ENCODE data around the gene ZNF292.

DNA sequence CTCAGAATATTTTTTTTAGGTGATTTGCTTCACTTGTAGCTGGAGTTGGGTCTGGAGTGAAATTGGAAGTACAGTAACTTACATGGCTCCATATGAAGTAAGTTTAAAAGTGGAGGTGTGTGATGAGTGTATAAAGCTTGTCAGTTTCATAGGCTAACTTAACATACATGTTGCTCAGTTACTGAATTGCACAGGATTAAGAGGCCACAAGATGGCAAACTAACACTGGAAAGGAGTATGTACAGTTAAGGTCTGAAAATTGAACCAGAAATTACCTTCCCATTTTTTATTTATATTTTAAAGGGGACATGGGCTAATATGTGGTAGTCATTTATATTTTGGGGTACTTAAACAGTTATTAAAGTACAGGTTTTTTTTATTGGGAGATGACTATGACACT, 121.8 kb downstream of the ZNF292 start:
- TF ChIP-seq EZH2 (IDR thresholded peaks at IDR 0.05; ENCODE audit: borderline replicate concordance, low read depth, low read length, severe bottlenecking), result no peak
- TF ChIP-seq, protein P1, sequence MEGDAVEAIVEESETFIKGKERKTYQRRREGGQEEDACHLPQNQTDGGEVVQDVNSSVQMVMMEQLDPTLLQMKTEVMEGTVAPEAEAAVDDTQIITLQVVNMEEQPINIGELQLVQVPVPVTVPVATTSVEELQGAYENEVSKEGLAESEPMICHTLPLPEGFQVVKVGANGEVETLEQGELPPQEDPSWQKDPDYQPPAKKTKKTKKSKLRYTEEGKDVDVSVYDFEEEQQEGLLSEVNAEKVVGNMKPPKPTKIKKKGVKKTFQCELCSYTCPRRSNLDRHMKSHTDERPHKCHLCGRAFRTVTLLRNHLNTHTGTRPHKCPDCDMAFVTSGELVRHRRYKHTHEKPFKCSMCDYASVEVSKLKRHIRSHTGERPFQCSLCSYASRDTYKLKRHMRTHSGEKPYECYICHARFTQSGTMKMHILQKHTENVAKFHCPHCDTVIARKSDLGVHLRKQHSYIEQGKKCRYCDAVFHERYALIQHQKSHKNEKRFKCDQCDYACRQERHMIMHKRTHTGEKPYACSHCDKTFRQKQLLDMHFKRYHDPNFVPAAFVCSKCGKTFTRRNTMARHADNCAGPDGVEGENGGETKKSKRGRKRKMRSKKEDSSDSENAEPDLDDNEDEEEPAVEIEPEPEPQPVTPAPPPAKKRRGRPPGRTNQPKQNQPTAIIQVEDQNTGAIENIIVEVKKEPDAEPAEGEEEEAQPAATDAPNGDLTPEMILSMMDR (IDR thresholded peaks at IDR 0.05; ENCODE audit: borderline replicate concordance, extremely low read depth, low read length, poor library complexity, severe bottlenecking), result peak; percentile 51
